Activated CD4-positive, alpha-beta T cell treated with anti-CD3 and anti-CD28 coated beads, Interleukin-2, amount 50 U/mL, for 24 hours (primary cell): Measurements from ENCODE around the gene FBXO2.

Source experiments
- DNase-seq, 2 donors: peaks; one replicate each; pipeline ENCODE4 v3.0.0-alpha.2; 2020; ENCODE audit warnings: low read depth in 1 of 2, low spot score in 1 of 2

FBXO2 gene

DNA sequence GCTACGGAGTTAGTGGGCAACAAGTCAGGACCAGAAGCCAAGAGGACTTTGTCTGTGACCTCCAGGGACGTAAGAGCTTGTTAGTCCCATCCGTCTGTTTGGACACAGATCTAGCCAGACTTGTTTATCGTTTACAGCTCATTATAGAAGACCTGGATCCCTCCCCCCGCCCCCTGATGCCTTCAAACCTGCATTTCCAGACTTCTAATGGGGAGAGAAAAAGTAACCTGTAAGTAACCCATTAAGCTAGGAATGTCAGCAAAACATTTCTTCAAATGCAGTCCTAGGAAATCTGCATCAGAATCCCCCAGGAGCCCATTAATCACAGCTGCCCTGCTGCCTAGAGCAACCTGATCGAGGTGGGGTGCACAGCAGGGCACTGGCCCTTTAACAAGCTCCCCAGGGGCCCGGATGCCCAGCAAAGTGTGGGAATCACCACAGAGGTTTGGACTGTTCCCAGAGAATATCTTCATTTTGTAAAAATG is 28.1 kb upstream of the FBXO2 start:
- DNase-seq, result no peak

- peak; percentile 82 to 84 for DNase-seq
These were observed 27.0 kb upstream of the FBXO2 start, which contains the start of gene MAD2L2 for GRCh38 chr1:11681071-11681771. TSS of gene MAD2L2 (minus strand) at chr1:11681148. CDS start at chr1:11680601, 547 bp downstream.

GRCh38 chr1:11680270-11681070 is 26.2 kb upstream of the FBXO2 start:
- DNase-seq, result no peak

- DNase-seq, result no peak
These were observed 24.2 kb upstream of the FBXO2 start for GRCh38 chr1:11678442-11678841.

DNA sequence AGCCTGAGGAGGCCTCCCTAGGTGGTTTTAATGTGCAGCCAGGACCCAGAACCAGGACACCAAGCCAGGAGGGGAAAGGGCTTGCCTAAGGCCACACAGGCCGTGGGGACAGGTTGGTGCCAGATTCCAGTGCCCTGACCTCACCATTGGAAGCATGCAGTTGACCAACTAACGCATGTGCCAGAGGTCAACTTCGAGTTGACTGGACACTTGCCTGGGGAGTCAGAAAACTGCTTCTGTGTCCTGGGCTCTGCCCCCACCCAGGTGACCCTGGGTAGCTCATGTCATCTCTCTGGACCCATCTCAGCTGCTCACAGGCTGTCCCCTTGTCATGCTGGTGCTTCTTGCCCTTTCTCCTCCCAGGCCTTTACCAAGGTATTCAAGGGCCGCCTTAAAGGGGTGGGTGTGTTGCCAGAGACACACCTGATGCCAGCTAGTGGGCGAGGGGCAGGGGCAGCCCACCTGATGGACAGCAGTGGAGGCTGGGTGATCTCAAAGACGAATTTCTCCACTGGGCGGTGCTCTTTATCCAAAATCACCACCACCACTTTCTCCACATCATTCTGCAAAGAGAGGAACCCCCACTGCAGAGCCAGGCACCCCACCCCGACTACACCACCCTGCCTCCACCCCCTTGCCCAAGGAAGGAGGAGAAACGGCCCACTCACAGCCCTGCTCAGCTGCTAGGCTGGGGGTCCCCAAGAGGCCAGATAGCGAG is 22.3 kb upstream of the FBXO2 start:
- DNase-seq, result no peak

DNA sequence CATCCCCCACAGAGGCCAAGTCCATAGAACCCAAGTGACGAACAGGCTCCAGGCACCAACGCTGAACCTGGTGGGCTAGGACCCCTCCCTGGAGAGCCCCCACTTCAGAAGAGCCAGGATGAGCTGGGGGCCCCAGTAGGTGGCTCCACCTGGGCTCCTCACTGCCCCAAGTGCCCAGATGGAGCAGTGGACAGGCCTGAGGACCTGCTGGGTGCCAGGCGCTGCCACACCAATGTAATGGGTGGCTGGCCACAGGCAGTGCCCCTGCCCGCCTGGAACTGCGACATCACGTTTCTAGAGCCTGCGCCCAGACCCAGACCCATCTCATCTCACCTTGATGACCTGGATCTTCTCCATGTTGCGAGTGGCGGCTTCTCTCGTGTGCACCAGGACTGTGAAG is 21.1 kb upstream of the FBXO2 start:
- DNase-seq, result no peak

- DNase-seq, result no peak
These were observed 20.3 kb upstream of the FBXO2 start for GRCh38 chr1:11674488-11674887.

GRCh38 chr1:11673089-11673769 is 19.0 kb upstream of the FBXO2 start:
- no peak for DNase-seq

GRCh38 chr1:11671544-11672286 is 17.5 kb upstream of the FBXO2 start:
- no peak for DNase-seq

DNA sequence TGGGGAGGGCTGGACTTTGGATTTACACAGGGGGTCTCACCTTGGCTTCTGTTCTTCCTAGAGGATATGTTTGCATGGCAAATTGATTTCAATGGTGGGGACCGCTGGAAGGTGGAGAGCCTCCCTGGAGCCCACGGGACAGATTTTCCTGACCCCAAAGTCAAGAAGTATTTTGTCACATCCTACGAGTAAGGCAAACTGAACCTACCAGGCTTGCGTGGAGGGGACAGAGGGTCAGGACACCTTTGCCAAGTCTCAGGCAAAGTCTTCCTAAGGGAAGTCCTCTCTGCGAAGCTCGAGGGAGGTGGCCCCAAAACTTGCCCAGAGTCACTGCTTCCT is 16.9 kb upstream of the FBXO2 start:
- DNase-seq, result no peak

DNA sequence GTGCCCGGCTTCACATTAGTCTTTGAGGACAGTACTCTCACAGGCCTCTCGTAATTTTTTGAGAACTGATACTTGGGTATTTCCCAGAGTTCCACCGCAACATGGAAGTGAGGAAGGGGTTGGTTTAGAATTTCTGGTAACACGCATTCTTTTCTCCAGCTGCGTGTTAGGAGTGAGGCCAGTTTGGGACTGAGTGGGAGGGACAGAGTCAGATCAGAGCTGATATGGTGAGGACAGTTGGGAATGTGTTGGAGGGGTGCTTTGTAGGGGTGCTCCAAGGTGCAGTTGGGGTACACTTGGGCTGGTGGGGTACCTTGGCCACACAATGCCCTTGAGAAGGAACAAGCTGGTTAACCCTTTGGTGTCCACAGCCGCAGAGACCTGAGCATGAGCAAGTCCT is 16.5 kb upstream of the FBXO2 start:
- DNase-seq, result no peak

GRCh38 chr1:11668516-11668915 is 14.3 kb upstream of the FBXO2 start:
- no peak for DNase-seq

GRCh38 chr1:11664336-11665065 is 10.3 kb upstream of the FBXO2 start:
- DNase-seq, result peak in 1 of 2 donors; percentile 29

DNA sequence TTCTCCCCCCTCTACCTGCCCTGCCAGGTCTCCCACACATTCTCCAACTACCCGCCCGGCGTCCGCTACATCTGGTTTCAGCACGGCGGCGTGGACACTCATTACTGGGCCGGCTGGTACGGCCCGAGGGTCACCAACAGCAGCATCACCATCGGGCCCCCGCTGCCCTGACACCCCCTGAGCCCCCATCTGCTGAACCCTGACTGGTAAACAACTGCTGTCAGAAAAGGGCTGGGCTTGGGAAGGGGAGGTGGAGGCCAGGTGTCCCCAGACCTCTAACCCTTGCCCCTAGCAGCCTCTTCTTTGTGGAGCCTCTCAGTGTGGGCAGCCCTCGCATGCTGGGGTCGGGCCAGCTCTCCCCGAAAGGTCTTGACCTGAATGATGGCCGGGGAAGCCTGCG is 6.9 kb upstream of the FBXO2 start:
- DNase-seq, result no peak

DNA sequence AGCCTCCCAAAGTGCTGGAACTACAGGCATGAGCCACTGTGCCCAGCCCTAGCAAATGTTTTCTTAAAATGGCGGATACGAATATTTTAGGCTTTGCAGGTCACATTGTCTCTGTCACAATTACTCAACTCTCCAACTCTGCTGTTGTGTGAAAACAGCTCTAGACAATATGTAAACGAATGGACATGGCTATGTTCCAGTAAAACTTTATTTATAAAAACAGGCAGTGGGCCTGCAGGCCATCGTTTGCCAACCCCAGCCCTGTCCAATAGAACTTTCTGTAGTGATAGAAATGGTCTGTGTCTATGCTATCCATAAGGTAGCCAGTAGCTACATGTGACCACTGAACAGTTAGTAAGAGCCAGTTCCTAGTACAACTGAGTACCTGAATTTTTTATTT is 5.5 kb upstream of the FBXO2 start:
- DNase-seq, result no peak

- DNase-seq, result no peak
These were observed 4.3 kb upstream of the FBXO2 start for GRCh38 chr1:11658542-11658941.

- no peak for DNase-seq
These were observed 3.4 kb upstream of the FBXO2 start for GRCh38 chr1:11657654-11658053.

GRCh38 chr1:11654939-11655808 is 945 bp upstream of the FBXO2 start:
- no peak for DNase-seq

DNA sequence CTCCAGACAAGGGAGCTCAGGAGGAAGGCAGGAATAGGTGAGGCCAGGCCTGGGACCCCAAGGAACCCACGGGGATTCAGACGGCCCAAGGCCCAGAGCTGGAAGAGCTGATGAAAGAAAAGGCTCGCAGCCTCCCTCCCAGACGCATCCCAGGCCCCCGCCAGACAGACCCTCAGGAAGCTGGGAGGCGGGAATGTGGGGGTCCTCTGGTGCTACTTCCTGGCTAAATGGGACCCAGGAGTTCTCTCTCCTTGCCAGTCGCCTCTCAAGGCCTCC is 430 bp downstream of the FBXO2 start:
- no peak for DNase-seq
